NCI-H1105 treated with DMSO at 0.1 percent for 48 hours (cell line): Measurements from ENCODE around the gene LRP2.
"Not testable (repeated sequence)": the region's sequence is repeated elsewhere in the genome, so short reads cannot be mapped to it uniquely, and the experiment has no call there.

ENCODE experiments used
- DNase-seq: peaks from one replicate; lab custom pipeline; 2025; lab: John Stamatoyannopoulos, UW

Gene LRP2

GRCh38 chr2:169301596-169302335 is 60.6 kb downstream of the LRP2 start:
- DNase-seq, result no peak

DNA sequence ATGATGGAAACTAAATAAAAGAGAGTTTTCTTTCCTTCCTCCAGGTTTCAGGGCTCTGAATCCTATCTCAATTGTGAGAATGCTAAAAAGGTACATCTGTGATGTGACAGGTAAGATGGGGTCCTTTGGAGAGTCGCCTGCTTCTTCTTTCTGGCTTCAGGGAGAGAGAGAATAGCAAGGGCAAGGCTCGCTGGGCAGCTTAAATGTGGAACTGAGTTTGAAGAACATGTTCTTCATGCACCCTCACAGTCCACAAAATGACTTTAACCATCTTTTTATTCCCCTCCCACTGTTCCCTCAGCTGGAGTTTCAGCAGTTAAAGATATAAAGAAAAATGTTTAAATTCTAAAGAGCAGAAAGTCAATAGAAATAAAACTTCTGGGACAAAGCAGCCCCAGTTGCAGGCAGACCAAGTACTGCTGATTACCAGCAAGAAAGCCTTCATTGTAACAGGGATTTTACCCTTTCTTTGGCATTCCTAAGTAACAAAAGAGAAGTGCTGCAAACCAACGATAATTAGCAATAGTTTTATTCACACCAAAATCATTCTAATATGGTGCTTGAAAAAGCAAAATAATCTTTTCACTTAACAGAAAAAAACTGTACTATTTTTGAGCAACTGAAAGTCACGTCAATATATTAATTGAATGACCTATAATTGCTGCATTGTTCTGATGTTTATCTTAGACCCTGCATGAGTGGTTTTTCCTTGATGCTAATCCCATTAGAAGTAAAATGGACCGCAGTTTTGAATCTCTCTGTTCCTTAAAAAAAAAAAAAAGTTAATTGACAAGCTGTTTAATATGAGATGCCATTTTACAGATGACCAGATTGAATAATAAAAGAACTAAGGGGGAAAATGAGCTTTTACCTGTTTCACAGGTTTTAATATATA is 61.5 kb downstream of the LRP2 start:
- DNase-seq, result peak; percentile 70

GRCh38 chr2:169298007-169298406 is 64.3 kb downstream of the LRP2 start:
- DNase-seq, result no peak

DNA sequence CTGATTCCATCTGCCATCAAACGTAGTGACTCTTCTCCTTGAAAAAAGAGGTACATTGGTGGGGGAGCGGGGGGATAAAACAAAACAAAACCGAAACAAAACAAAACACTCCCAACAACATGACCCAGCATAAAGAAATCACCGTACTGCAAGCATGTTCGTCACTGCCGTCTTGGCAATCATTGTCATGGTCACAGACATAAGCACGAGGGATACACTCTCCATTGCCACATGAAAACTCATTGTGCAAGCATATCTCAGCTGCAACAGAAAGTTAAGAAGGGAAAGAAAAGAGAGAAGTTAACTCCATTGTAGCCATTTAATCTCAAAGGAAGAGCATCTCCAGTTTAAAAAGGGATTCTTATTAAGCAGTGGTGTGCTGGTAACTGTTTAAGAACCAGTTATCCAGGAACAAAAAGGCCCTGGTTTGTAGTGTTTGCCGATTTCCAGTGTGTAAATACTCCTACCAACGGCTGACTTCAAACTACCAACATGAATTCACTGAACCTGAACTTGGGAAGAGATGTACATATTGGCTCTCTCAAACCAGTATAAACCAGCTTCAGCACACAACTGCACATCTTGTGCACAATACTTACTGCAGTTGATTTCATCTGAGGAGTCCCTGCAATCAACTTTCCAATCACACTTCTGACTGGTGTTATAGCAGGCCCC is 68.2 kb downstream of the LRP2 start:
- DNase-seq, result no peak

- no peak for DNase-seq
These were observed 70.8 kb downstream of the LRP2 start for GRCh38 chr2:169291517-169291916.

DNA sequence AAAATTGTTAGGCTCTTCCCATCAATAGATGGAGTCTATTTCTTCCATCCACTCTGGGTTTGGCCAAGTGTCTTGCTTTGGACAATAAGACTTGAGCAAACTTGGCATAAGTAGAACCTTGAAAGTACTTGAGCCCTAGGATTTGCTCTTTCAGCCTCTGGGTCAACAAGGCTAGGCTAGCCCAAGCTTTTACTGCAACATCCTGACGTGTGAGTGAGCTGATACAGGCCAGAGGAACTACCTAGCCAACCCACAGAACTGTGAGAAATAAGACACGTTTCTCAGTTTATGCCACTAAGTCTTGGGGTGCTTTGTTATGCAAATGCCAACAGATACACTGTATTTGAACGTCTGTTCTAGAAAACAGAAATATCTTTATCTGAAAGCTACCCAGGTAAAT is 71.9 kb downstream of the LRP2 start:
- no peak for DNase-seq

GRCh38 chr2:169287666-169288065 is 74.7 kb downstream of the LRP2 start:
- DNase-seq, result no peak

DNA sequence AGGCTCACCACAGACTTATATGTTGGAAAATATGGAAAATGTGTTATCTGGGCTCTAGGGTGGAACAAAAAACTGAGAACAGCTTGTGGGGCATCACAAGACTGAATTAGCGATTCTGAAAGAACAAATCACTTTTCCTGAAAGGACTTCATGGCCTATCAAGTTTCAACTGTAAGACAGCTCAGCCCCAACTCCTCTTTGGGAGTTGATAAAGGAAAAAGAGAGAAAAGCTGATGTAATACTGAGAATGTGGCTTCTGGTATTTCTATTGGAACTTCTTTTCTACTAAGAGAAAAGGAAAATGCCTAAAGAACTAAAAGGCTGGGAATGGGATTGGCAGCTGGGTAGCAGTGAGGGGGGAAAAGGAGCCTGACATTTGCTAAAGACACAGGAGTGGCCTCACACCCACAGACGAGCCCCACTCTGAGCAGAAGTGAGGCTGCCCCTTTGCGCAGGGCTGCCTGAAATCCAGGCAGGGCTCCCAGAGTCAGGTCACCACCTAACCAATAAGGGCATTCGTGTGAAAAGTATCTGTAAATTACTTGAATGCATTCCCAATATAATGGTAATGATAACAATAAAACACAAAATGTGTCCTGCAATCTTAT is 75.6 kb downstream of the LRP2 start:
- no peak for DNase-seq

- DNase-seq, result no peak
These were observed 76.7 kb downstream of the LRP2 start for GRCh38 chr2:169285531-169286235.

DNA sequence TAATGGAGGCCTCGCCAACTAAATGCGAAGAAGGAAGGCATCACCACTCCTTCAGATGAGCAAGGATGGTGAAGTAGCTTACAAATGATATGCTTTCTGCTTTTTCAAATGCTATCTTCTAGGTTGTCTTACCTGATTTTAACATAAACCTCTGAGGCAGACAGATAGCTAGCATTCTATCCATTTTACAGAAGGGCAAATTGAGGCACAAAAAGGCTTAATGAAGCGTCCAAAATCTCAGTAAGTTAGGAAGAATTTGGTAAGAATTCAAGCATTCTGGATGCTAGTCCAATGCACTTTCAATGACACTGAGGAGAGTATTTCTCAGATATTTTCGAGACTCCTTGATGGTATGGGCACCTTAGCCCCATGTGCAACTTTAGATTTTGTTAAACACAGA is 81.8 kb downstream of the LRP2 start:
- DNase-seq, result no peak

- DNase-seq, result no peak
These were observed 86.5 kb downstream of the LRP2 start for GRCh38 chr2:169275696-169276444.

GRCh38 chr2:169272010-169272409 is 90.3 kb downstream of the LRP2 start:
- DNase-seq, result no peak

DNA sequence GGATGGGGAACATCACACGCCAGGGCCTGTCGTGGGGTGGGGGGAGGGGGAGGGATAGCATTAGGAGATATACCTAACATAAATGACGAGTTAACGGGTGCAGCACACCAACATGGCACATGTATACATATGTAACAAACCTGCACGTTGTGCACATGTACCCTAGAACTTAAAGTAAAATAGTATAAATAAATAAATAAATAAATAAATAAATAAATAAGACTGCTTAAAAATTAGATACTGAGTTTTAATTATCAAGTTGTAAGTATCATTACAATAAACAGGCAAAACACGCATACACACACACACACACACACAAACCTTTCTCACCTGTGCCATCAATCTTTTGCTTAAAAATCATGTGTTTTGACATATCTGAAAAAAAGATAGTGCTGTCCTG is 91.8 kb downstream of the LRP2 start:
- not testable (repeated sequence) for DNase-seq

- no peak for DNase-seq
These were observed 96.7 kb downstream of the LRP2 start for GRCh38 chr2:169265591-169265990.

- DNase-seq, result no peak
These were observed 101.3 kb downstream of the LRP2 start for GRCh38 chr2:169260846-169261642.

DNA sequence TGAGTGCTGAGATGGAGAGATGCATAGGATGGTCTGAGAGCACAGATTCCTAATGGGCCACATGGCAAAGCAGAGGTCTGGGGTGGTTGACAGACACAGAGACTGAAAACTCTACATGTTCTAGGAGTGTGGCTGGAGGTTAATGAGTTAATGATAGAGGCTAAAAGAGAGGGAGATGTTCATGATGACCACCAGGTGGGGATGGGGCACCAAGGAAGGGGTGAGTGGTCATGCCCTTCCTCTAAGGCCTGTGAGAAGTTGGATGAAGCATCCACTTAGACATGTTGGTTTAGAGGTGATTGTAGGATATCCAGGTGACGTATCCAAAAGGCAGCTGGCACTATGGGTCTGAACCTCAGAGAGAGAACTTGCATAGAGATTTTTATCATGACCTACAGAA is 102.1 kb downstream of the LRP2 start:
- DNase-seq, result no peak

- no peak for DNase-seq
These were observed 102.9 kb downstream of the LRP2 start for GRCh38 chr2:169259402-169259801.

DNA sequence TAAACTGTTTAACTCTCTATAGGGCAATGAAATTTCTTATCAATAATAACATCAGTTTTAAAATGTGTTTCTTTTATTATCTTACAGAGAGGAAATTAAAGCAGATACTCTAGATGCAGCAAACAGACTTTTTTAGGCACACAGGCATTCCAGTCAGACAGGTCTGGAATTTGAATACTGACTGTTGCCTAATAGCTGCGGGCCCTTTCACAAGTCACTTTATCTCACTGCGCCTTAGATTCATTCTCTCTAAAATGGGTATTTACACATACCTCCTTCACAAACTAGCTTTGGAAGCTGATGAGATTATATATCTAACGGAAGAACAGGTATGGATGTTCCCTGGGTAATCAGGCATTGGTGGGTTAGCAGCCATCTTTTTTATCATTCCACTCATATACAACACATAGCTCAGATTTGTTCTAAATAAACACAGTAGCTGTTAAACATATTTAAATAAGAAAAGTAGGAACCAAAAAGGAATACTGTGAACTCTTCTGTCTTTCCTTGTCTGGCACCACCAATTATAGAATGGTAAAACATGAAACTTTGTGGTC is 104.2 kb downstream of the LRP2 start:
- DNase-seq, result no peak

DNA sequence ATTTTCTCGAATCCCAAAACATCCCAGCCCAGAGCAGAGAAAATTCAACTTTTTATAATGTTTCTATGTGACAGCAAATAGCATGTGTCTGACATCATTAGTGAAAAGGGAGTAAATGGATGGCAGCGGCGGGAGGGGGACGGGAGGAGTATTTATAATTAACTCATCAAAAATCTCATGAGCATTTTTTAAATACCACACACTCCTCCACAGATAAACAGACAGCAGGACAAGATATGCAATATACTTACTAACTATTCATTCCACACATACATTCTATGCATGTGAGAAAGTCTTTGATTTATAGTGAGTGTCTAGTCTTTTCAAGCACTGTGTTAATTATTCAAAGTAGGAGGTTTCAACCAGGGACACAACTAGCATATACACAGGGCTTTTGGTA is 107.6 kb downstream of the LRP2 start:
- no peak for DNase-seq

DNA sequence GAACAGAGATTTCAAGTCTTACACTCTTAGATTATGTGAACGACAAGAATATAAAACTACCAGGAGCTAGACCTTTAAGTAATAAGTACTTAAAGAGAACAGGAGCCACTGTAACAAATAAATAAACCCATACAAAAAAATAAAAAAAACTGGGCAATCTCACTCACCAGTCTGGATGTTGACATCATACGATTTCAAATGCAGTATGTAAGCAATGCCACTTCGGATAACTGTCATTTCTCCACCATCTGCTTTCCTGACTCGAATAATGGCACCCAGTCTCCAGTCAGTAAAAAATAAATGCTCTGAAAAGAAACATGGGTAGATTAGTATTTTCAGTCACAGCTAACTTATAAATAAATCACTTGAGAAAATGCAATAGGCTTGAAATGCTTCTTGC is 115.1 kb downstream of the LRP2 start:
- no peak for DNase-seq
